HG02588 (cell line): Measurements from ENCODE around the gene CDH22.

ENCODE experiments used
- ATAC-seq: cut with Tn5 transposase; IDR thresholded peaks from one replicate; pipeline ENCODE4 v1.9.1; 2021; ENCODE audit warnings: mild to moderate bottlenecking, moderate library complexity; ENCODE audit not compliant: unreplicated experiment

The CDH22 gene

DNA sequence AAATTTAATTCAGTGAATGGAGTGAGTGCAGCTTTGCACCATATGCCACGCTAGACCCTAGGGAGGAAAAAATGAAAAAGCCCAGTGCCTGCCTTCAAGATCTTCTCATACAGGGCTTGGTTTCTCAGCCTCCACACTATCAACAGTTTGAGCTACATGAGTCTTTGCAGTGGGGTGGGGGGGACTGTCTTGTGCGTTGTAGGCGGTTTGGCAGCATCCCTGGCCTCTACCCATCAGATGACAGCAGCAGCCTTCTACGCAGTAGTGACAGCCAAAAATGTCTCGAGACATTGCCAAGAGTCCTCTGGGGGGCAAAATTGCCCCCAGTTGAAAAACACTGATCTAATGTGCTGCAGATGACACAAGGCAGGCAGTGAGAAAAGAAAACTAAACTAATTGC is 6.2 kb downstream of the CDH22 start:
- no peak for ATAC-seq

DNA sequence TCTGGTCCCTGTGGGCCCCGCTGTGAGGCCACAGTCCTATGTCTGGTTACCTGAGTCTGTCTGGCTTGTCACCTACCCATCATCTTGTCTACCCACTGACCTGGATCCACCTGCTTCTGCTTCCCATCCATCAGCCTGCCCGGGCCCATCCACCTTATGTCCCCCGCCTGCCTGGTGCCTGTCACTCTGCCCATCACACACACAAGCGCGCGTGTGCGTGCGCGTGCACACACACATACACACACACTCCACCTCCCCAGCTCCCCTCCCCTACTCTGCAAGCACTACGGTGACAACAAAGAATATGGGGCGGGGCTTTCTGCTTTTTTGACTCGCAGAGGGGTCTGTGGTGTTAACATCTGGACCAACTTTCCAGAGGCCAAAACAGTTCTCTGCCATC is 8.0 kb downstream of the CDH22 start:
- ATAC-seq, result no peak

DNA sequence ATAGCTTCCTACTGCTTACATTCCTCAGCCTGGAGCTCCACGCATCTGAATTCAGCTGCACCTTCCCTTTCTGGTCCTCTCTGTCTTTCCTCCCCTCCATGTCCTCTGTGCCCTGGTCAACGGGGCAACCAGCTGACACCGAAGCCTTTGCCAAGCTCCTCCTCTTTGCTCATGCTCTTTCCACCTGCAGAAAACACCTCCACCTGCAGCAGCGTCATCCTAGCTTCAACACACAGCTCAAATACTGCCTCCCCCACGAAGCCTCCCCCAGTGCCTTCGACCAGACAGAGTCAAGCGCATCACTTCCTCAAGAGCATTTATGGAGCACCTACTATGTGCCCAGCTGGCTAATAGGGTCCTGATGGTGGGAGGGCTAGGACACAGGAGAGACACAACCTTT is 9.2 kb downstream of the CDH22 start:
- ATAC-seq, result no peak

DNA sequence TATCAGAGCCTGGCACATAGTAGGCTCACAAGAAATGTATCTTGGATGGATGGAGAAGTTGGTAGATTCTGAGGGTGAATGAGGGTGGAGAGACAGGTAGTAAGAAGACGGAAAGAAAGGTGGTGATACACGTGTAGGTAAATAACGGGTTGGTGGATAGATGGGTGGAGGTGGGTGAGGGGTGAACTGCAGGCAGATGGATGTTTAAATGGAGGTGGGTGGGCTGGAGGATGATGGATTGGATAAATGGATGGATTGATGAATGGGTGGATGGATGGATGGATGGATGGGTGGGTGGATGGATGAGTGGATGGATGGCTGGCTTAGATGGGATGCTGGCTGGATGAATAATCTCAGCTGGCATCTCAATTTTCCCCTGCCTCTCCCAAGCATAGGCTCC is 9.9 kb downstream of the CDH22 start:
- no peak for ATAC-seq

DNA sequence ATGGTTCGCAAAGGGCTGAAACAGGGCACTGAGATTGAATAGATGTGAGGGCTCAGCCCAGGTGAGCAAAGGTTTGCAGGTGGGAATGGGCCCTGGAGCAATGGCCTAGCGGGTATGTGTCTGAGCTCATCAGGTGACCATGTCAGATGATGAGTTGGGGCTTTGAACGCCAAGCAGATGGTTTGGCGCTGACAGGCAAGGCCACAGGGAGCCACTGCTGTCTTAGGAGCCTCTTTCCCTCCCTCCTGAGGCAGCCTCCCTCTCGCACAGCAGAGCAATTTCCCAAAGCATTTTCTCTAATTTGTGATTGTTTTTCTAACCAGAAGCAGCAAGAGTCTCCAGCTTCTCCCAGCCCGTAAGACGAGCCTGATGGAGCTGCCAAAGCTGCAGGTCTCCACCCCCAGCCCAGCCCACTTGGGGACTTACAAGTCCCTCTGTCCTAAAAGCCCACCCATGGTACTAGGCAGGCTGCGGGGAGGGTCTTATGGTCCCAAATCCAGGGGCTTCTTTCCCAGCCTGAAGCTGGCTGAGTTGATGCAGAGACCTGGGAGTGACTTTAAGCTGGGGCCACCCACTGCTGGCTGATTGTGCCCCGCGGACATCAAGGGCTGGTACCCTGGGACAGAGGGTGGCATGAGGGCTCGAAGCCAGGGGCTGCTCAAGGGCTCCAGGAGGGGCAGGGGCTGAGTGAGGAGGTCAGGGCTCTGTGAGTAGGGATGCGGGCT is 11.6 kb downstream of the CDH22 start:
- no peak for ATAC-seq

DNA sequence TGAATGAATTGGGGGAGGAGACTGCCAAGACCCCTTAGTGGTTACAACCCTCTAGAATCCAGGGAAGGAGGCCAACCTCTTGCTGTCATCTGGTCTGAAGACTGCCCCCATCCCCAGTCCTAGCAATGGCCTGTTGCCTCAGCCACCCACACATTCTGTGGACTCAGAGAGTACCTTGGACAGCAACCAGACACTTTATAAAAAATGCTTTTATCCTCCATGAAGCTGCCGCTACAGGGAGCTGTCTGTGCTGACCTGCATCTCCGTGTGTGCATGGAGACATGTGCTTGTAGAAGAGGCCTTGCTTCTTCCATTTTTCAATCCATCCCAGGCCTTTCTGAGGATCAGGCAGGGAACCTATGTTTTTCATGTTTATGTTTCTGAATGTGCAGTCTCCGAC is 15.2 kb downstream of the CDH22 start:
- ATAC-seq, result no peak

DNA sequence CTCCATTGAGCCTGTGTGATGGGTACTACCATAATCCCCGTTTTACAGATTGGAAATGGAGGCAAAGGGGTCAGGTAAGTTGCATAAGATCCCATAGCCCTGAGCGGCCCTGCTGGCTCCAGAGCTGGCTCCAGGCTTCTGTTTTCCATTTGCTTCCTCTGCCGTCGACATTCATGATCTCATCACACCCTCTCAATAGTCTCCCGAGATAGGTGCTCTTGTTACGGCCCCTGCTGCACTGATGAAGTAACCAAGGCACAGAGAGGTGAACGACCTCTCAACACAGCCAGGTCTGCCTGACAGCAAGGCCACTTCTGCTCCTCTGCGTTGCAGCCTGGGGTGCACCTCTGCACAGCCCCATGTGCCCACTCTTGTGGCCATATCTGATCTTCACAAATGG is 16.9 kb downstream of the CDH22 start:
- ATAC-seq, result no peak

DNA sequence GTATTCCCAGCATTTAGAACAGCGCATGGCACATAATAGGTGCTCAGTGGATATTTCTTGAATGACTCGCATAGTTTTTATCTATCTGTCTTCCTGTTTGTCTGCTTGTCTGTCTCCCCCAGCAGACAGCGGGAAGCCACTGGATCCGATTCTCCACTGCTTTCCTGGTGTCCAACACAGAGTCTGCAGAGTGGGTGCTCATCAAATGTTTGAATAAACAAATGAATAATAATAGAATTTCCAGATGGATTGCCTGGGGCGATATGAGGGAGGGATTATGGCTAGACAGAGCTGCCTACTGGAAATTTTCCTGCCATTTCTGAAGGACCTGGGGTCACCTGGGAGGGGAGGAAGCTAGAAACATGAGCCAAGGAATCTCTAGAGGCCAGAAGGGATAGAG is 18.9 kb downstream of the CDH22 start:
- no peak for ATAC-seq

DNA sequence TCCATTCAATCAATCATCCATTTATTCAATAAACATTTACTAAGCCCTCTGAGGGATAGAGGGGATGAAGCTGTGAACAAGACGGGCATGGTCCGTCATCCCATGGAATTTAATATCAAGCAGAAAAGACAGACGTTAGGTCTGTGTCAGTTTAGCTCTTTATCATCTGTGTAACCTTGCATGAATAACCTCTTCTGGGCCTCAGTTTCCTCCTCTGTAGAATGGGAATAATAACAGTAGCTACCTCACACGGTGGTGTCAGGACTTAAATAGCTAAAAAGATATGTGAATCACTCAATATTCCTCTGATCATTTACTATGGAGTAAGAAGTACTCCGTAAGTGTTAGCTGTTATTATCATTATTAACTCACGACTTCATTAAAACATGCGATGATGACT is 21.3 kb downstream of the CDH22 start:
- no peak for ATAC-seq

DNA sequence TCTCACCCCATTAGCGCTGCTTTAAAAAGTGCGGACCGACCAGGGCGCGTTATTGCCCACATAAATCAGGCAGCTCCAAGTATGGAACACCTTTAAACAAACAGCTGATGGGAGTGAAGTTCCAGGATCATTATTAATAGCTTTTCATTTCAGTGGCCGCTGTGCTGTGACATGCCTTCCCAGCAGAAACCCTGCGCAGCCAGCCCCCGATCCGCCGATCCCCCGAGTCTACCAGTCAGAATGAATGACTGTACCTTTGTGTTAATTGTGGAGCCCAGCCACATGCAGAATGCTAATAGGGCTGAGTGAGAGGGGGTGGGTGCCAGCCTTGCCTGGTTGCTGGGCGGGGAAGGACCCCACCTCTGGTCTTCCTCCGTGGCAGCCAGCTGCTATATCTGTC is 21.9 kb downstream of the CDH22 start:
- no peak for ATAC-seq

DNA sequence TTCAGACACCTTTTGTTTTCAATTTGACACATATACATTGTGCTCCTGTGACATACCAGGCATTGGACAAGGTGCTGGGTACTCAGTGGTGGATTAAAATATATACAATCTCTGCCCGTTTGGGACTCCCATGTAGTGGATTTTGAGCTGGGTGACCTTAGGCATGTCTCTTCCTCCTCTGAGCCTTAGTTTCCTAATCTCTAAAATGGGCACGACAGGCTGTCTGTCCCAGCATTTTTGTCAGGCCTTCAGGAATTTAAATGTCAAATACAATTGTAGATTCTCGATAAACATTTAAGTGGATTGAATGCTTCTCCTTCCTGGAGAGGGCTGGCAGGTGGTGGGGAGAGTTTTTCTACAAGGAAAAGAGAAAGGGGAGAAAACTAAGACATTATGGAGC is 22.6 kb downstream of the CDH22 start:
- no peak for ATAC-seq

DNA sequence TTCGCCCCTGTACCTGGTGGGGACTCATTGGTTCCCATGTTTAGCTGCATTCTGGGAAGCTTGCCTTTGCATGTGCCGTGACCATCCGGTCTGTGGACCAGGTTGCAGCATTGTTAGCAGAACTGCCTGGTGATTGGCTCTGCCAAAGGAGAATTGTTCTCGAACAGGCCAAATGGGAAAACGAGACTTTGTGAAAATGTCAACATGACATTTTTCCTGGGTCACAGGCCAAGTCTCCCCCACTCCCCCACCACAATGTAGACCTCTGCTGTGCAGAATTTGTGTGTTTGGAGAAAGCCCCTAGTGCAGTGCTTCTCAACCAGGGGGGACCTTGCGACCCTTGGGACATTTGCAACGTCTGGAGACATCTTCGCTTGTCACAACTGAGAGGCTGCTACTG is 23.2 kb downstream of the CDH22 start:
- ATAC-seq, result no peak

DNA sequence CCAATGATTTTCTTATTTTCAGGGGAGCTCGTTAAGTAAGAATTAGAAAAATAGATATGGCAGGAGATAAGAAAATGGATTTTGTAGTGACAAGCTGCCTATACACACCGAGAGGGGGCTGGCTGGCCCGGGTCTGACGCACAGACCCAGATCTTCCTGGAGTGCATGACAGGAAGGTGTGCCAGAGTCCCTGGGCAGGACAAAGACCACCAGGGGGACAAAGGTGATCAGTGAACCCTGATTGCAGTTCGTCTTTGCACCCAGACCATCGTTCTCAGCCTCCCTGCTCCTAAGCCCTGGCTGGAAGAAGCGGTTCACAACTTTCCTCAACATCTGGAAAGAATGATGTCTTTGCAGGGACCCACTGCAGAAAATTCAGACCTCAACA is 24.3 kb downstream of the CDH22 start:
- ATAC-seq, result no peak

DNA sequence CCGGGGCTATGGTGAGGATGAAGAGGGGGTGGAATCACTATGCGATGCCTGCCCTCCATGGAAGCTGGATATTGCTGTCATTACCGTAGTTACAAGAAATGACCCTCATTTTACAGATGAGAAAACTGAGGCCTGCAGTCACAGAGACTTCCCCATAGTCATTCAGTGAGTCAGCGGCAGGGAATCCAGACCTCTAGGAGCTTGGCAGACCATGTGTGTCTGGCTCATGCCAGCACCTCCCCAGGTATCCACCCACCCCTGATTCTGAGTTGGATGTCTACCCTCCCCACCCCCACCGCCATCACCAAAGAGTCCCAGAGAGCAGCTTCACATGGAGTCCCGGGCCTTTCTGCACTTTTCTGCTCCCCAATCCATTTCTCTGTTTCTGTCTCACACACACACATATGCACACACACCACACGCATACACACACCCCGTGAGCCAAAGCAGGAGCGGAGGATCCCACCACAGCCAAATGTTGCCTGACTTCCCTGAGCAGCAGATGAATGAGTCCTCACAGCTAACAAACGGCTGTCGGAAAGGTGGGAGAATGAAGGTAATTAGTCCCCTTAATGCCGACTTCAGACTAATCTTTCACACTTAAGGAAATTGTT is 24.8 kb downstream of the CDH22 start:
- no peak for ATAC-seq

DNA sequence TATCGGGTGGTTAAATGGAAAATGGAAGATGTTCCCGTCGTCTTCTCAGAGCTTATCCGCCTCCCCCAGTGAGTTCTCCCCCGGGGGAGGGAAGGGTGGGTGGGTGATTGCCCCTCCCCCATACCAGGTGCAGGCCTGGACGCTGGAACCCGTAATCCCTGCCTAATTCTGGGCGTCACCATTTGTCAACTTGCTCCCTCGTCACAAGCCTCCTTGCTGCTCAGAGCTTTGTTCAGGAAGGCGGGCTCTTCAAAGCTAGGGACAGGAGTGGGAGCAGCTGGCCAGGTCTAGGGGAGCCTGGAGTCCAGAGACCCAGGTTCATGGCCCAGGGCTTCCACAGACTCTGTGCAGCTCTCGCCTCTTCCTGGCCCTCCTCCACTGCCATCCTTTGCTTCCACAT is 25.6 kb downstream of the CDH22 start:
- no peak for ATAC-seq

DNA sequence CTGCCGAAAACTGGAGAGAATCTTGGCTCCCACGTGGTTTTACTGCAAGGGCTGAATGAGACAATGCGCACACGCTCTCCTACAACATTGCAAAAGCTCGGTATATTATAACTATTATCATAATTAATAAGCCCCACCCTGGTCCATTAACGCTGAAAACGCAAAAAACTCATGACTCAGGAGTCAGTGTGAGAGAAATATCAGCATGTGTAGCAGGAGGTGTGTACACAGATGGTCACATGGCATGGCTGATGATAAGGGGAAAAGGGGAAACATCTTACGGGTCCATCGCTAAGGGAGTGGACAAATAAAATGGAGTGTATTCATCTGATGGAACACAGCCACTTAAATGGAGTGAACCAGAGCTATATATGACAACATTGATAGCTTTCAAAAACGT is 29.2 kb downstream of the CDH22 start:
- ATAC-seq, result no peak

DNA sequence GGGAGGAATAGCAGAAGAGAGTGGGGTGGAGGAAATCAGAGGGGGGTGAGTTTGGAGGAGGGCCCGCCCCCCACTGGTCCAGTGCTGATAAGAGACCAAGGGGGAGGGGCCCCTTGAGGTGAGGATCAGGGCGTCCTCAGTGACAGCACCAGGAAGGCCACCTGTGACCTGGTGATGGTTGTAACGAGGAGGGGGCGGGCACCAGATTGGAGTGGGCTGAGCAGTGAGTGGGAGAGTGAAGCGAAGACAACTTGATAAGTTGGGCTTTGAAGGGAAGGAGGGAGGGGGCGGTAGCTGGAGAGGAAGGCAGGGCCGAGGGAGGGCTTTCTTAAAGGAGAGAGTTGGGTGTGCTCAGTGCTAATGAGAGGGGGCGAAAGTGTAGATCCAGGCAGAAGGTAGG is 30.7 kb downstream of the CDH22 start:
- ATAC-seq, result no peak

DNA sequence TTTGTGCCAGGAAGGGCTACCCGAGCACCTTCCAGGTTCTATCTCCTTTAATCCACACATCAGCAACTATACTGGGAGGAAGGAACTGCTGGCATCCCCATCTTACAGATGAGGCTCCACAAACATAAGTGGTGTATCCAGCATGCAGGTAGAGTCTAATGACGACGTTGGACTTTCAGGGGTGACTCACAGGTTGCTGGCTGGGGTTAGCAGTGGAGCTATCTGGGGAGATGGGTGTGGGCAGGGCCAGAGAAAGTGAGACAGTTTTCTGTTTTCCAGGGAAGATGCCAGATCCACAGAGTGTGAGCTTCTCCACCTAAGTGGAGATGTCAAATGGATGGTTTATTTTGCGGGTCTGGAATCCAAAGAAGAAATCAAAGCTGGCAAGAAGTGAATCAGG is 31.8 kb downstream of the CDH22 start:
- ATAC-seq, result no peak

DNA sequence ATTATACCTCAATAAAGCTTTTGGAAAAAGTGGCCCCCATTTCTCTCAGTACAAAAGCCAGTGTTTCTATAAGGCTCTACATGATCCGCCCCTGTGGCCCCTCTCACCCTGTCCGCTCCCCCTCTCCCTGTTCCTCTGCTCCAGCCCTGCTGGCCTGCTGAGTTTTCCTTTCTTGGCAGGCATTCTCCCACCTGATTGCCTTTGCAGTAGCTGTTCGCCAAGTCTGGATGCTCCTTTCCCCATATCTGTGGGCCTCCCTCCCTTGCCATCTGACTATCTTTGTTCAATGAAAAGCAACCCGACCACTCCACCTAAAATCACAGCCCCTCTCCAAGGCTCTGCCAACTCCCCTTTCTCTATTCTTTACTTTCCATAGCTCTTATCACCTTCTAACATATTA is 33.2 kb downstream of the CDH22 start:
- ATAC-seq, result no peak

DNA sequence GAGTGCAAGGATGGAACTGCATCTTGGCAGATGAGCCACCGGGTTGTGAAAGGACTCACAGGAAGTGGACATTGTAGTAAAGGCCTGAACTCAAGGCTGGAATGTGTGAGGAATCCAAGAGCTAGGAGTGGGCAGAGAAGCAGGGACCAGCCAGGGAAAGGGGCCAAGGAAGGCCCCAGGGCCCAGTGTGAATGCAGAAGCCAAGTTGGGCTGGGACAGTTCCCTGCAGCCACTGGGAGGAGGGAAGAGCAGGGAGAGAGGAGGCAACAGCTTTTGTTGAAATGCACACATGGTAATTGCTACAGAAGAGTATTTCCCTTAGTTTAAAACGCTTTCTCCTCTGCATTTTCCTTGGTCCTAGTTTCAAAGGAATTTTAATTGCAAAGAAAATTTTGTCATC is 34.6 kb downstream of the CDH22 start:
- ATAC-seq, result no peak

DNA sequence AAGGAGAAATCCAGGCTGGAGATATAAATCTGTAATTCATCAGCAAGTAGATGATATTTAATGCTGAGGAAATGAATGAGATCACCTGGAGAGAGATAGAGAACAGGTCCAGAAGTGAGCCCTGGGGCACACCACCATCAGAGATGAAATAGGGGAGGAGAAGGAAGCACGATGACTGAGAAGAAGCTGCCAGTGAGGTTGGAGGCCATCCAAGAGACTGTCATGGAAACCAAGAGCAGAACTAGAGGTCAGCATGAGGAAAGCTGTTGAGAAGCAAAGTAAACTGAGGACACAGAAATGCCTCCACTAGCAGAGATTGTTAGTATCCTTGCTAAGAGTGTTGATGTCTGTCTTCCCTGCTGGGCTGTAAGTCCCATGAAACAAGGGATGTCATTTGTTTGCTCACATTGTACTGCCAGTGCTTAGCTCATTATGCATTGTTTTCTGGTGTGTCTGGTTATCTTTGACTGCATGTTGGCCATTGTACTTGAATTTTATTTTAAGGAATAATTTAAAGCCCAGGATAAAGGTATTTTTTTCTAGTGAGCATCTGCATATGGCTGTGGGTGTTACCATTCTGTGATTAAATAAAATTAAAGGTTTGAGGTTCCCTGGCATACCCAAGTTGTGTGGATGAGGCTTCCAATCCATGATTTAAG is 35.8 kb downstream of the CDH22 start:
- no peak for ATAC-seq

DNA sequence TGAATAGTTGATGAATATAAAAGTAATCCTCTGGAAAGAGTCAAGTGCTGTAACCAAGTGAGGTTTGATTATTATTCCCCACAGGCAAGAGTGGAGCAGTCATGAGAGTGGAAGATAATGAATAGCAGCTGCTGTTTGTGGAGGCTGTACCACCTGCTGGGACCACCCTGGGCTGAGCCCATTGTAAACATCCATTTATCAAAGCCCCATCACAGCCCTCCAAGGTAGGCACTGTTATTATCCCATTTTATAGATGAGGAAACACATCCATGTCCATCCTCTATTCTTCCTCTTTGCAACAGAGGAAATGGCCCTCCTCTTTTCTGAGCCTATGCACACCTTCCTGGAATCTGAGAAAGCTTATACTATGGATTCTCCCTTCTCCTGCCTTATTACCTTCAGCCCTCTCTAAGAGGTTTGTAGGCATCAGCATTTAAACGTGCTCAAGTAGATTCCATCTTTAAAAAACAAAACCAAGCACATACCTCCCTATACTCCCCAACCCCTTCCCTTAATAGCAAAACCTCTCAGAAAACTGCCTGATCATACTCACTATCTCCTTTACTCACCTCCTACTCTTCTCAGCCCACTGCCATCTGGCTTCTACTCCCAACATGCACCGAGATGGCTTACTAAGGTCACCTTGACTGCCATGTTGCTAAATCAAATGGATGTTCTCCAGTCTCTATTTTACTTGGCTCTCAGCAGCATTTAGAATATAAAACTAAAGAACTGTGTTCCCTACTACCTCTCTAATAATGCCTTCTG is 37.1 kb downstream of the CDH22 start:
- ATAC-seq, result no peak
